KMS-11 (cell line): Measurements from ENCODE around the gene STAC3.

Source experiments
- H2AFZ ChIP-seq: fragments of 200-600 bp; sonication (generic); 2 replicates; pipeline ENCODE4 v1.6.1; 2016; ENCODE audit warnings: antibody characterized with exemption, mixed run types, low read depth
- H3K27ac ChIP-seq: fragments of 200-600 bp; sonication (generic); 2 replicates; pipeline ENCODE4 v1.6.1; 2016; ENCODE audit warnings: mild to moderate bottlenecking, mixed run types
- H3K27me3 ChIP-seq: fragments of 200-600 bp; sonication (generic); 2 replicates; pipeline ENCODE4 v1.6.1; 2017; ENCODE audit warnings: mild to moderate bottlenecking, low read depth, mixed run types, moderate library complexity; ENCODE audit not compliant: insufficient read depth
- H3K36me3 ChIP-seq: fragments of 200-600 bp; sonication (generic); 2 replicates; pipeline ENCODE4 v1.6.1; 2017; ENCODE audit warnings: mild to moderate bottlenecking, mixed run types; ENCODE audit not compliant: insufficient read depth
- H3K4me1 ChIP-seq: fragments of 200-600 bp; sonication (generic); 2 replicates; pipeline ENCODE4 v1.6.1; 2016; ENCODE audit warnings: mild to moderate bottlenecking, low read depth, mixed run types; ENCODE audit not compliant: poor library complexity, severe bottlenecking
- H3K4me2 ChIP-seq: fragments of 200-600 bp; sonication (generic); 2 replicates; pipeline ENCODE4 v1.7.0; 2016; ENCODE audit warnings: mild to moderate bottlenecking, mixed run types
- H3K4me3 ChIP-seq: fragments of 200-600 bp; sonication (generic); IDR thresholded peaks from 2 replicates; pipeline ENCODE4 v1.6.1; 2017; ENCODE audit warnings: low read depth, low read length, mixed read lengths; ENCODE audit not compliant: insufficient read depth
- H3K79me2 ChIP-seq: fragments of 200-600 bp; sonication (generic); 2 replicates; pipeline ENCODE4 v1.6.1; 2016; ENCODE audit warnings: low read depth, mixed run types; ENCODE audit not compliant: insufficient read depth
- H3K9ac ChIP-seq: fragments of 200-600 bp; sonication (generic); 2 replicates; pipeline ENCODE4 v1.6.1; 2016; ENCODE audit warnings: mild to moderate bottlenecking, mixed run types
- H4K20me1 ChIP-seq: fragments of 200-600 bp; sonication (generic); 2 replicates; pipeline ENCODE4 v1.6.1; 2016; ENCODE audit warnings: mild to moderate bottlenecking, mixed run types; ENCODE audit not compliant: insufficient read depth
- CTCF ChIP-seq: fragments of 200-600 bp; sonication (generic); conservative IDR thresholded peaks from 2 replicates; pipeline ENCODE4 v1.6.1; 2017; ENCODE audit warnings: low read depth, mild to moderate bottlenecking, antibody characterized with exemption, low read length, moderate library complexity, mixed read lengths

The STAC3 gene

GRCh38 chr12:57219205-57219992 is 31.6 kb downstream of the STAC3 start:
- no peaks in the 10 kb centered on the region for H3K36me3 ChIP-seq
- no peaks in the 10 kb centered on the region for H3K79me2 ChIP-seq
- H3K27ac ChIP-seq, result no peak overlapping the region
- TF ChIP-seq CTCF, result no peak
- H2AFZ ChIP-seq, result no peak overlapping the region
- H3K4me1 ChIP-seq, result peaks cover 25% of the 10 kb centered on the region
- H4K20me1 ChIP-seq, result no peaks in the 10 kb centered on the region
- H3K9ac ChIP-seq, result no peak overlapping the region
- peaks cover 86% of the 10 kb centered on the region for H3K27me3 ChIP-seq
- no peak overlapping the region for H3K4me3 ChIP-seq
- H3K4me2 ChIP-seq, result no peak overlapping the region

GRCh38 chr12:57218030-57218853 is 32.7 kb downstream of the STAC3 start:
- Histone ChIP-seq H3K79me2 (no peaks in the 10 kb centered on the region), H3K27me3 (peaks cover 96% of the 10 kb centered on the region), H3K4me2 (no peak overlapping the region; the same call in 1 of the 2 replicates), H3K27ac (no peak overlapping the region), H3K36me3 (no peaks in the 10 kb centered on the region), H3K4me3 (no peak overlapping the region), H3K4me1 (peaks cover 36% of the 10 kb centered on the region), H3K9ac (no peak overlapping the region), H4K20me1 (no peaks in the 10 kb centered on the region), H2AFZ (no peak overlapping the region)
- no peak for TF ChIP-seq CTCF

- H3K4me3 ChIP-seq, result peak overlapping the region; percentile 61
- no peaks in the 10 kb centered on the region for H3K79me2 ChIP-seq
- H3K9ac ChIP-seq, result peak overlapping the region; percentile 6; the same call in 1 of the 2 replicates
- H3K27ac ChIP-seq, result no peak overlapping the region
- H4K20me1 ChIP-seq, result no peaks in the 10 kb centered on the region
- peak overlapping the region; percentile 98 for H3K4me2 ChIP-seq
- peaks cover 40% of the 10 kb centered on the region for H3K4me1 ChIP-seq
- H2AFZ ChIP-seq, result peak overlapping the region; percentile 90
- H3K27me3 ChIP-seq, result peaks cover 85% of the 10 kb centered on the region
- TF ChIP-seq CTCF, result no peak
- no peaks in the 10 kb centered on the region for H3K36me3 ChIP-seq
Observed at GRCh38 chr12:57216921-57217879, 33.8 kb downstream of the STAC3 start.
